Loucy (cell line): Measurements from ENCODE around the gene BFSP1.

ENCODE experiments used
- H2AFZ ChIP-seq: fragments of 200-600 bp; sonication (generic); 2 replicates; pipeline ENCODE4 v1.6.0; 2016; ENCODE audit warnings: antibody characterized with exemption, mild to moderate bottlenecking, low read length, moderate library complexity
- H3F3A ChIP-seq: fragments of 200-600 bp; 2 replicates; pipeline ENCODE4 v1.6.0; 2016; ENCODE audit warnings: antibody characterized with exemption, low read depth, mild to moderate bottlenecking
- H3K27me3 ChIP-seq: fragments of 200-600 bp; sonication (generic); 2 replicates; pipeline ENCODE4 v1.6.1; 2014; ENCODE audit warnings: low read length, mild to moderate bottlenecking; ENCODE audit not compliant: insufficient read depth, poor library complexity, severe bottlenecking
- H3K36me3 ChIP-seq: fragments of 200-600 bp; sonication (generic); 2 replicates; pipeline ENCODE4 v1.6.1; 2016; ENCODE audit warnings: low read length; ENCODE audit not compliant: insufficient read depth
- H3K4me1 ChIP-seq: fragments of 200-600 bp; sonication (generic); 2 replicates; pipeline ENCODE4 v1.5.1; 2014; ENCODE audit warnings: low read length, mild to moderate bottlenecking; ENCODE audit not compliant: insufficient read depth, poor library complexity, severe bottlenecking
- H3K4me2 ChIP-seq: fragments of 200-600 bp; sonication (generic); 2 replicates; pipeline ENCODE4 v1.6.0; 2014; ENCODE audit warnings: antibody characterized with exemption, low read length, low read depth, mild to moderate bottlenecking; ENCODE audit not compliant: poor library complexity, severe bottlenecking
- H3K4me3 ChIP-seq: fragments of 200-600 bp; sonication (generic); 2 replicates; pipeline ENCODE4 v1.5.1; 2014; ENCODE audit warnings: low read length, mild to moderate bottlenecking, mixed read lengths; ENCODE audit not compliant: poor library complexity, severe bottlenecking
- H3K79me2 ChIP-seq: fragments of 200-600 bp; sonication (generic); 2 replicates; pipeline ENCODE4 v1.6.1; 2014; ENCODE audit warnings: low read length; ENCODE audit not compliant: insufficient read depth
- H3K9ac ChIP-seq: fragments of 200-600 bp; sonication (generic); 2 replicates; pipeline ENCODE4 v1.6.0; 2014; ENCODE audit warnings: mild to moderate bottlenecking, low read depth, low read length, moderate library complexity; ENCODE audit not compliant: poor library complexity, severe bottlenecking
- H3K9me2 ChIP-seq: fragments of 200-600 bp; sonication (generic); replicated peaks from 2 replicates; pipeline ENCODE4 v1.6.1; 2016; ENCODE audit warnings: low read depth, low read length, mixed read lengths
- H3K9me3 ChIP-seq: fragments of 200-600 bp; sonication (generic); 2 replicates; pipeline ENCODE4 v1.6.1; 2014; ENCODE audit warnings: mild to moderate bottlenecking, antibody characterized with exemption, low read length, low read depth; ENCODE audit not compliant: insufficient read depth
- H4K20me1 ChIP-seq: fragments of 200-600 bp; sonication (generic); 2 replicates; pipeline ENCODE4 v1.6.0; 2014; ENCODE audit warnings: antibody characterized with exemption, low read length, mild to moderate bottlenecking; ENCODE audit not compliant: insufficient read depth, poor library complexity, severe bottlenecking
- CTCF ChIP-seq: fragments of 200-600 bp; sonication (generic); conservative IDR thresholded peaks from 2 replicates; pipeline ENCODE4 v1.5.1; 2014; ENCODE audit warnings: mild to moderate bottlenecking, antibody characterized with exemption, low read length
- EZH2phosphoT487 ChIP-seq: fragments of 200-600 bp; IDR thresholded peaks from 2 replicates; pipeline ENCODE4 v1.6.1; 2018; ENCODE audit warnings: antibody characterized with exemption, mild to moderate bottlenecking, moderate library complexity, borderline replicate concordance

Gene BFSP1

GRCh38 chr20:17557675-17558006 is 26.5 kb upstream of the BFSP1 start:
- H3K79me2 ChIP-seq = no peaks in the 10 kb centered on the region
- H3K36me3 ChIP-seq = no peaks in the 10 kb centered on the region
- H3K4me1 ChIP-seq = peaks cover 13% of the 10 kb centered on the region
- no peaks in the 10 kb centered on the region for H3K9me3 ChIP-seq
- no peak overlapping the region for H3K4me3 ChIP-seq
- H3K9me2 ChIP-seq = no peaks in the 10 kb centered on the region
- no peaks in the 10 kb centered on the region for H3K27me3 ChIP-seq
- H3K4me2 ChIP-seq = no peak overlapping the region
- no peaks in the 10 kb centered on the region for H4K20me1 ChIP-seq
- H3K9ac ChIP-seq = no peak overlapping the region
- H2AFZ ChIP-seq = no peak overlapping the region
- no peak for TF ChIP-seq CTCF
- no peak for TF ChIP-seq EZH2phosphoT487
- H3F3A ChIP-seq = no peaks in the 10 kb centered on the region

DNA sequence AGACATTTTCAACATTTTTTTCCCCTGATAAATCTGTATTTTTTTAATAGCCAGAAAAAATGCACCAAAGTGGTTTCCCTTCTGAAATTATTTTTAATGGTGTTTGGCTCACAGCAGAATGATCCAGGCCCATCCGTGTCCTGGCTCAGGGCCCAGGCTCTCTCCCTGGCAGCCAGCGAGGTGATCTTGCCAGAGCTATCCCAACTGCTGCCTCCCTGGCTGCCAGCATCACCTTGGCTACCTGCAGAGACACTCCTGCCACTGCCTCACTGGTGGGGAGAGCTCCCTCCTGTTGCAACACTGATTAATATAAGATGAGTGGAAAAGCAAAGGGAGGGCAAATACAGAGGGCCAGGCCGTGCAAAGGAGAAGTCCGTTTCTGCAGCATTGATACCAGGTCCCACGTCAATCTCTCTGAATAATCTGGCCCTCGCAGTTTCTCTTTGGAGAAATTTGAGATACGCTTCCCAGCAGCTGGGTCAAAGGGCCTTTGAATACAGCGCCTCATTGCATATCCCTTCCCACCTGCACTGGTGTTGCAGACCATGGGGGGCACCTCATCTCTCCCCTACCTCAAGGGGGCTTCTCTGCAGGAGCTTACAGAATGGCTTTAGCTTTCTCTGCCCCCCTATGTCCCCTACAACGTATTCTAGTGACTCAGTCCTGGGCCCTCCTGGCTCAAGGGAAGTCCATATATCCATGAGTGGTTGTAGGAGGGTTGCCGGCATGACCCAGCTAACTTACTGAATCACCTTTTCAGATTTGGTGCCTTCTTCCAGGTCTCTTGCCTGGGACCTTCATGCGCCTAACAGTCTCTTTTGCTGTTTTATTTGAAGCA is 25.9 kb upstream of the BFSP1 start:
- H3K4me3 ChIP-seq = no peak overlapping the region
- H3K36me3 ChIP-seq = no peaks in the 10 kb centered on the region
- no peaks in the 10 kb centered on the region for H3K9me3 ChIP-seq
- no peak overlapping the region for H3K4me2 ChIP-seq
- no peaks in the 10 kb centered on the region for H4K20me1 ChIP-seq
- H3K79me2 ChIP-seq = no peaks in the 10 kb centered on the region
- H3F3A ChIP-seq = no peaks in the 10 kb centered on the region
- no peaks in the 10 kb centered on the region for H3K27me3 ChIP-seq
- no peak overlapping the region for H2AFZ ChIP-seq
- no peak overlapping the region for H3K9ac ChIP-seq
- no peak for TF ChIP-seq EZH2phosphoT487
- TF ChIP-seq CTCF = no peak
- no peaks in the 10 kb centered on the region for H3K9me2 ChIP-seq
- H3K4me1 ChIP-seq = peaks cover 13% of the 10 kb centered on the region

DNA sequence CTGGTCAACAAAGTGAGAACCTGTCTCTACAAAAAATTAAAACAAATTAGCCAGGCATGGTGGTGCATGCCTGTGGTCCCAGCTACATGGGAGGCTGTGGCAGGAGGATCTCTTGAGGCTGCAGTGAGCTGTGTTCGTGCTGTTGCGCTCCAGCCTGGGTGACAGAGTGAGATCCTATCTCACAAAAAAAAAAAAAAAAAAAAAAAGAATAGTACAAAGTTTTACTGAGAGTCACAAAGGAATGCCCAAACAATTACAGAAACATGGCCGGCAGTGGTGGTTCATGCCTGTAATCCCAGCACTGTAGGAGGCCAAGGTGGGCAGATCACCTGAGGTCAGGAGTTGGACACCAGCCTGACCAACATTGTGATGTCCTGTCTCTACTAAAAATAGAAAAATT is 23.9 kb upstream of the BFSP1 start:
- no peak overlapping the region for H2AFZ ChIP-seq
- H3K4me3 ChIP-seq = no peak overlapping the region
- no peaks in the 10 kb centered on the region for H3K9me2 ChIP-seq
- no peaks in the 10 kb centered on the region for H3K27me3 ChIP-seq
- H3K4me2 ChIP-seq = no peak overlapping the region
- H4K20me1 ChIP-seq = no peaks in the 10 kb centered on the region
- no peaks in the 10 kb centered on the region for H3K36me3 ChIP-seq
- H3F3A ChIP-seq = no peaks in the 10 kb centered on the region
- H3K9ac ChIP-seq = no peak overlapping the region
- no peaks in the 10 kb centered on the region for H3K79me2 ChIP-seq
- TF ChIP-seq EZH2phosphoT487 (no peak), CTCF (no peak)
- no peaks in the 10 kb centered on the region for H3K9me3 ChIP-seq
- peaks cover 13% of the 10 kb centered on the region for H3K4me1 ChIP-seq
